ENCODE results near the gene RDH16. TPM values are rescaled to one million over a fixed set of nuclear protein-coding genes. Genes with fewer than 3 reads are reported as not detected.
"Not testable (repeated sequence)": the region's sequence is repeated elsewhere in the genome, so short reads cannot be mapped to it uniquely, and the experiment has no call there.

RDH16 gene
- total RNA-seq, 1 donor from 2014 or later: 0.12 TPM

GRCh38 chr12:56928262-56928661, 29.1 kb downstream of the RDH16 start:
- no peak for DNase-seq (ENCODE audit: low read depth)
- TF ChIP-seq, protein P1, sequence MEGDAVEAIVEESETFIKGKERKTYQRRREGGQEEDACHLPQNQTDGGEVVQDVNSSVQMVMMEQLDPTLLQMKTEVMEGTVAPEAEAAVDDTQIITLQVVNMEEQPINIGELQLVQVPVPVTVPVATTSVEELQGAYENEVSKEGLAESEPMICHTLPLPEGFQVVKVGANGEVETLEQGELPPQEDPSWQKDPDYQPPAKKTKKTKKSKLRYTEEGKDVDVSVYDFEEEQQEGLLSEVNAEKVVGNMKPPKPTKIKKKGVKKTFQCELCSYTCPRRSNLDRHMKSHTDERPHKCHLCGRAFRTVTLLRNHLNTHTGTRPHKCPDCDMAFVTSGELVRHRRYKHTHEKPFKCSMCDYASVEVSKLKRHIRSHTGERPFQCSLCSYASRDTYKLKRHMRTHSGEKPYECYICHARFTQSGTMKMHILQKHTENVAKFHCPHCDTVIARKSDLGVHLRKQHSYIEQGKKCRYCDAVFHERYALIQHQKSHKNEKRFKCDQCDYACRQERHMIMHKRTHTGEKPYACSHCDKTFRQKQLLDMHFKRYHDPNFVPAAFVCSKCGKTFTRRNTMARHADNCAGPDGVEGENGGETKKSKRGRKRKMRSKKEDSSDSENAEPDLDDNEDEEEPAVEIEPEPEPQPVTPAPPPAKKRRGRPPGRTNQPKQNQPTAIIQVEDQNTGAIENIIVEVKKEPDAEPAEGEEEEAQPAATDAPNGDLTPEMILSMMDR (conservative IDR thresholded peaks at IDR 0.05; ENCODE audit: low read depth, low read length): no peak
- H3K4me3 ChIP-seq (ENCODE audit: low read depth, low read length): no peak overlapping the region

- no peak for DNase-seq (ENCODE audit: low read depth)
- TF ChIP-seq, protein P1 (conservative IDR thresholded peaks at IDR 0.05; ENCODE audit: low read depth, low read length): no peak
- no peak overlapping the region for H3K4me3 ChIP-seq (ENCODE audit: low read depth, low read length)
These were observed 30.1 kb downstream of the RDH16 start for GRCh38 chr12:56927281-56927680.

GRCh38 chr12:56922031-56922430, 35.4 kb downstream of the RDH16 start:
- no peak overlapping the region for H3K4me3 ChIP-seq (ENCODE audit: low read depth, low read length)
- no peak for DNase-seq (ENCODE audit: low read depth)
- TF ChIP-seq, protein P1 (conservative IDR thresholded peaks at IDR 0.05; ENCODE audit: low read depth, low read length): no peak

GRCh38 chr12:56921346-56921745, 36.1 kb downstream of the RDH16 start:
- no peak overlapping the region for H3K4me3 ChIP-seq (ENCODE audit: low read depth, low read length)
- TF ChIP-seq, protein P1 (conservative IDR thresholded peaks at IDR 0.05; ENCODE audit: low read depth, low read length): no peak
- DNase-seq (ENCODE audit: low read depth): no peak

- not testable (repeated sequence) for H3K4me3 ChIP-seq (ENCODE audit: low read depth, low read length); DNase-seq (ENCODE audit: low read depth)
These were observed 39.3 kb downstream of the RDH16 start for GRCh38 chr12:56918139-56918538.

- DNase-seq (ENCODE audit: low read depth): no peak
- TF ChIP-seq, protein P1 (conservative IDR thresholded peaks at IDR 0.05; ENCODE audit: low read depth, low read length): no peak
- no peak overlapping the region for H3K4me3 ChIP-seq (ENCODE audit: low read depth, low read length)
These were observed 40.4 kb downstream of the RDH16 start for GRCh38 chr12:56916996-56917333.

GRCh38 chr12:56916296-56916995, 41.0 kb downstream of the RDH16 start:
- H3K4me3 ChIP-seq (ENCODE audit: low read depth, low read length): no peak overlapping the region
- DNase-seq (ENCODE audit: low read depth): no peak
- TF ChIP-seq, protein P1 (conservative IDR thresholded peaks at IDR 0.05; ENCODE audit: low read depth, low read length): no peak

Measured in epithelial cell of proximal tubule (primary cell).